IMR-90 (cell line): ENCODE results near the gene PISD. TPM values are rescaled to one million over a fixed set of nuclear protein-coding genes. Genes with fewer than 3 reads are reported as not detected.

Source experiments
- ATAC-seq: fragments of 200-7000 bp; cut with Tn5 transposase; 2 replicates; pipeline ENCODE4 v1.9.1; 2020; ENCODE audit warnings: low read depth, mild to moderate bottlenecking, moderate library complexity
- BruUV-seq: library from RNA; stranded (reverse); fragments of 400-500 nt; replicated peaks from 2 replicates; lab custom pipeline; 2021; lab: Mats Ljungman, UMichigan
- CTCF ChIA-PET: fragments of 300-600 bp; formaldehyde crosslinking; extraction: SDS; loops from one replicate; lab custom pipeline; 2021; ENCODE audit warnings: antibody characterized with exemption; lab: Yijun Ruan, JAX
- POLR2A ChIA-PET: fragments of 300-600 bp; sonication (Branson Sonifier 250); formaldehyde crosslinking; loops from one replicate; lab custom pipeline; 2022; ENCODE audit warnings: antibody characterized with exemption; ENCODE audit not compliant: unreplicated experiment; lab: Charles Lee
- DNase-seq: peaks from one replicate; pipeline ENCODE4 v3.0.0; 2013
- H2AFZ ChIP-seq: replicated peaks from 2 replicates; pipeline ENCODE3; 2013; ENCODE audit warnings: low read length, mild to moderate bottlenecking; ENCODE audit not compliant: poor library complexity
- H2AK5ac ChIP-seq: 2 replicates; pipeline ENCODE4 v1.6.1; 2013; ENCODE audit warnings: low read depth, low read length, inconsistent platforms
- H2AK9ac ChIP-seq: replicated peaks from 2 replicates; pipeline ENCODE3; 2013; ENCODE audit warnings: mild to moderate bottlenecking, low read depth, low read length, moderate library complexity; ENCODE audit not compliant: poor library complexity
- H2BK120ac ChIP-seq: 2 replicates; pipeline ENCODE4 v1.6.1; 2013; ENCODE audit warnings: low read depth, low read length, inconsistent platforms
- H2BK15ac ChIP-seq: 3 replicates; pipeline ENCODE4 v1.6.1; 2013; ENCODE audit warnings: low read depth, low read length, inconsistent platforms
- H2BK20ac ChIP-seq: 2 replicates; pipeline ENCODE4 v1.6.1; 2013; ENCODE audit warnings: low read depth, mild to moderate bottlenecking, inconsistent platforms, low read length, moderate library complexity
- H2BK5ac ChIP-seq: 2 replicates; pipeline ENCODE4 v1.6.1; 2013; ENCODE audit warnings: mild to moderate bottlenecking, low read depth, low read length, inconsistent platforms; ENCODE audit not compliant: poor library complexity, severe bottlenecking
- H3K14ac ChIP-seq: replicated peaks from 2 replicates; pipeline ENCODE4 v1.6.1; 2013; ENCODE audit warnings: low read depth, low read length, inconsistent platforms
- H3K18ac ChIP-seq: 2 replicates; pipeline ENCODE4 v1.6.1; 2013; ENCODE audit warnings: low read depth, low read length, control low read depth
- H3K23ac ChIP-seq: 2 replicates; pipeline ENCODE4 v1.6.1; 2013; ENCODE audit warnings: low read depth, low read length, inconsistent platforms
- H3K27ac ChIP-seq: 2 replicates; pipeline ENCODE4 v1.5.1; 2013; ENCODE audit warnings: mild to moderate bottlenecking, control low read depth, low read length; ENCODE audit not compliant: insufficient read depth
- H3K27me3 ChIP-seq: 2 replicates; pipeline ENCODE4 v1.6.1; 2013; ENCODE audit warnings: low read length; ENCODE audit not compliant: control insufficient read depth, insufficient read depth
- H3K36me3 ChIP-seq: 2 replicates; pipeline ENCODE4 v1.6.1; 2013; ENCODE audit warnings: low read length, mixed read lengths; ENCODE audit not compliant: control insufficient read depth, insufficient read depth
- H3K4ac ChIP-seq: 2 replicates; pipeline ENCODE4 v1.6.1; 2013; ENCODE audit warnings: low read depth, low read length, inconsistent platforms
- H3K4me1 ChIP-seq: 2 replicates; pipeline ENCODE4 v1.6.1; 2013; ENCODE audit warnings: low read length, mixed read lengths; ENCODE audit not compliant: control insufficient read depth, insufficient read depth
- H3K4me2 ChIP-seq: 2 replicates; pipeline ENCODE4 v1.6.1; 2013; ENCODE audit warnings: low read depth, mild to moderate bottlenecking, control low read depth, low read length, moderate library complexity
- H3K4me3 ChIP-seq: 2 replicates; pipeline ENCODE4 v1.5.1; 2013; ENCODE audit warnings: low read depth, mild to moderate bottlenecking, control low read depth, low read length, moderate library complexity; ENCODE audit not compliant: insufficient read depth
- H3K56ac ChIP-seq: 2 replicates; pipeline ENCODE4 v1.6.1; 2013; ENCODE audit warnings: low read length, inconsistent platforms; ENCODE audit not compliant: insufficient read depth; ENCODE audit errors: extremely low read depth
- H3K79me1 ChIP-seq, 2 experiments: 2 replicates each; pipeline ENCODE4 v1.6.1; 2013; ENCODE audit warnings: low read length in 2 of 2, inconsistent platforms in 1 of 2, low read depth in 1 of 2
- H3K9ac ChIP-seq: 2 replicates; pipeline ENCODE4 v1.6.1; 2013; ENCODE audit warnings: low read depth, low read length, control low read depth
- H3K9me1 ChIP-seq: 2 replicates; pipeline ENCODE4 v1.6.1; 2013; ENCODE audit warnings: low read length, inconsistent platforms; ENCODE audit not compliant: insufficient read depth
- H3K9me3 ChIP-seq: 2 replicates; pipeline ENCODE4 v1.6.1; 2013; ENCODE audit warnings: low read length; ENCODE audit not compliant: control insufficient read depth, insufficient read depth
- H4K20me1 ChIP-seq: 2 replicates; pipeline ENCODE4 v1.6.1; 2013; ENCODE audit warnings: low read length, inconsistent platforms; ENCODE audit not compliant: insufficient read depth
- H4K5ac ChIP-seq: 2 replicates; pipeline ENCODE4 v1.6.1; 2013; ENCODE audit warnings: mild to moderate bottlenecking, low read depth, low read length, control low read depth
- H4K8ac ChIP-seq, 2 experiments: 2 replicates each; pipeline ENCODE4 v1.6.1; 2013; ENCODE audit warnings: low read depth in 2 of 2, low read length in 2 of 2, control low read depth in 1 of 2, inconsistent platforms in 1 of 2
- H4K91ac ChIP-seq: 2 replicates; pipeline ENCODE4 v1.6.1; 2013; ENCODE audit warnings: low read depth, low read length, inconsistent platforms; ENCODE audit not compliant: insufficient read depth
- CHD1 ChIP-seq: IDR thresholded peaks from 2 replicates; pipeline ENCODE4 v1.6.1; 2012; ENCODE audit warnings: low read depth, low read length, improper control_type of control experiment
- WGBS, 2 experiments: methylation state at CpG; one replicate each; pipeline versions ENCODE4 v1.1.5 to v1.1.7; 2013; ENCODE audit warnings: missing lambda C conversion rate in 2 of 2; ENCODE audit not compliant: insufficient read length in 1 of 2; ENCODE audit errors: extremely low coverage in 2 of 2; 5-methylcytosine and 5-hydroxymethylcytosine counted together
- dilution Hi-C: fragments of 300-500 bp; cut with HindIII; formaldehyde crosslinking; loops from one replicate; pipeline ENCODE4 v1.14.3; 2018; ENCODE audit warnings: low sequenced_read_pairs; ENCODE audit not compliant: unreplicated experiment
- in situ Hi-C: fragments of 300-500 bp; cut with MboI; formaldehyde crosslinking; loops from 3 replicates; pipeline ENCODE4 v1.14.3; 2019; ENCODE audit warnings: low sequenced_read_pairs, inconsistent platforms, mixed read lengths
- intact Hi-C: fragments of 100-400 bp; cut with micrococcal nuclease; formaldehyde crosslinking; loops from 2 replicates; pipeline ENCODE4 v1.10.0; 2022
- polyA plus RNA-seq, 3 experiments: library from polyadenylated mRNA; depleted of rRNA; stranded (reverse); fragments of >200 nt; gene quantifications; 2 replicates each; pipeline ENCODE4 v1.2.3, GENCODE V29; 2012; ENCODE audit warnings: low replicate concordance in 1 of 3
- total RNA-seq: library from RNA; depleted of rRNA; stranded (reverse); fragments of >200 nt; gene quantifications from 2 replicates; pipeline ENCODE4 v1.2.3, GENCODE V29; 2012
- TF ChIP-seq, protein P1 (sequence below): fragments of 150-350 bp; IDR thresholded peaks from 2 replicates; pipeline ENCODE4 v1.6.1; 2017; ENCODE audit warnings: mild to moderate bottlenecking, antibody characterized with exemption, low read length, low read depth

The PISD gene
- total and polyA plus RNA-seq, 2 of the 4 experiments (the other 2 are of a cell fraction), result 34.1 to 48.8 TPM

DNA sequence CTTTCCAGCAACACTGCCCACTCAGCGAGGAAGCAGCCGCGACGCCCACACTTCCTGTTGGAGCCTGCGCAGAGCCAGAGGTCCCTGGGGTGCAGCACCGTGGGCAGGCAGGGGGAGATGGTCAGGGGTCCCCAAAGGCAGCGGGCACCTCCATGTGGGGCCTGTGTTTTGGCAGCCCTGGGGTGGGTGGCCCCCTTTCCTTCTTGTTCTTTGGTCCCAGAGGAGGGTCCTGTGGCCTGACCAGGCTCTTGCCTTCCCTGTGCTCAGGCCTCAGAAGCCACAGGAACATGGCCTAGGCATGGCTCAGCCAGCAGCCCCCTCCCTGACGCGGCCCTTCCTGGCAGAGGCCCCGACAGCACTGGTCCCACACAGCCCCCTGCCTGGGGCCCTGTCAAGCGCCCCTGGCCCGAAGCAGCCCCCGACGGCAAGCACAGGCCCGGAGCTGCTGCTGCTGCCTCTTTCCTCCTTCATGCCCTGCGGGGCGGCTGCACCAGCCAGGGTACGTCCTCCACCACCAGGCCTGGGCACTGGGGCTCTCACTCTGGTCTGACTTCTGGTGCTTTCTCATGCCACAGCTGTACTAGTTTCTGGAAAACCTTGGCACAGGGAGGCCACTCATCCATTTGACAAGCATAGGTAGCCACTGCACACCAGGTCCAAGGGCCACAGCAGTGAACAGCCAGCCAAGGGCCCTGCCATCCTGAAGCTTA, 47.1 kb downstream of the PISD start:
- in situ Hi-C loops, result no loop called here

More for the DNA sequence above, 47.1 kb downstream of the PISD start:
- Histone ChIP-seq H2AK5ac (no peak overlapping the region), H2BK120ac (no peak overlapping the region), H3K27me3 (no peaks in the 10 kb centered on the region), H4K8ac (no peak overlapping the region), H3K9me3 (no peaks in the 10 kb centered on the region), H4K20me1 (peaks cover 16% of the 10 kb centered on the region), H3K27ac (no peak overlapping the region), H3K4me1 (peaks cover 10% of the 10 kb centered on the region), H4K5ac (no peak overlapping the region), H3K9ac (no peak overlapping the region), H2BK5ac (no peak overlapping the region), H3K79me1 (peaks cover 0 to 3% of the 10 kb centered on the region in 2 experiments; a peak in 1 of 4 replicates), H3K9me1 (peaks cover 3% of the 10 kb centered on the region; the same call in 1 of the 2 replicates), H2AFZ (no peak overlapping the region), H3K4me3 (no peak overlapping the region), H3K56ac (no peak overlapping the region), H3K4me2 (no peak overlapping the region), H4K91ac (no peak overlapping the region), H2AK9ac (no peak overlapping the region), H2BK15ac (no peak overlapping the region), H3K23ac (no peak overlapping the region), H3K14ac (no peak overlapping the region), H2BK20ac (no peak overlapping the region), H3K36me3 (peaks cover 27% of the 10 kb centered on the region), H3K4ac (no peak overlapping the region), H3K18ac (no peak overlapping the region)
- intact Hi-C loops (no loop called here), dilution Hi-C loops (no loop called here)
- DNase-seq, result no peak
- 86% methylated on average over 4 of the region's 18 CpGs; no CpG with 5 or more reads in 1 of the 2 experiments for WGBS, 2 experiments
- CTCF ChIA-PET, result no interaction called here
- no peak for ATAC-seq
- POLR2A ChIA-PET, result interaction anchor here (0.6 kb wide), 1 partner anchor 81 kb away, joined by 16 read pairs; no protein-coding TSS in a partner anchor
- BruUV-seq, result no TSS peak
- TF ChIP-seq CHD1, result no peak
- TF ChIP-seq, protein P1, sequence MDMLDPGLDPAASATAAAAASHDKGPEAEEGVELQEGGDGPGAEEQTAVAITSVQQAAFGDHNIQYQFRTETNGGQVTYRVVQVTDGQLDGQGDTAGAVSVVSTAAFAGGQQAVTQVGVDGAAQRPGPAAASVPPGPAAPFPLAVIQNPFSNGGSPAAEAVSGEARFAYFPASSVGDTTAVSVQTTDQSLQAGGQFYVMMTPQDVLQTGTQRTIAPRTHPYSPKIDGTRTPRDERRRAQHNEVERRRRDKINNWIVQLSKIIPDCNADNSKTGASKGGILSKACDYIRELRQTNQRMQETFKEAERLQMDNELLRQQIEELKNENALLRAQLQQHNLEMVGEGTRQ, result no peak
